Kidney capillary endothelial cell (primary cell): ENCODE measurements around the gene PPP2R5B.
A peak's percentile ranks its signal among the peaks of the same experiment; 100 is the strongest.

Source experiments
- DNase-seq: peaks from one replicate; pipeline ENCODE4 v3.0.0-alpha.2; 2018; ENCODE audit warnings: low spot score

Gene PPP2R5B

DNA sequence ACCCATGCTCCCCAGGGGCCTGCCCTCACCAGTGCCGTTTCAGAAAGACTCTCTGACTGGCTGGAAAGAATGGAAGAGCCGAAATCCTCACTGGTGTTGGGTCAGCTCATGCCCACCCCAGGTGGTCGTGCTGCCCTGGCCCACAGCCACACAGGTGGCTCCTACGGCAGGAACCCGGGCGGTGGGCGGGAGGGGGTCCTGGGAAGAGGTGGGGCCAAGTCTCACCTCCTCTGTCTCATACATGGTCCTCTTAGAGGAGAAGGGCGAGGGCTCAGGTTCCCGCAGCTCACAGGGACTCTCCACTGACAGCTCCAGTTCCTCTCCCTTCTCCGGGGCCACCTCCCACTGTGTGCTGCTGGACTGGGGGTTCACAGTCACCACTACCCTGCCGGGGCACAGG lies 15.7 kb upstream of the PPP2R5B start:
- DNase-seq = no peak

- no peak for DNase-seq
These were observed 14.7 kb upstream of the PPP2R5B start for GRCh38 chr11:64909653-64910343.

GRCh38 chr11:64910451-64911093 lies 13.9 kb upstream of the PPP2R5B start:
- DNase-seq = no peak

- DNase-seq = no peak
These were observed 13.3 kb upstream of the PPP2R5B start for GRCh38 chr11:64911142-64911541.

DNA sequence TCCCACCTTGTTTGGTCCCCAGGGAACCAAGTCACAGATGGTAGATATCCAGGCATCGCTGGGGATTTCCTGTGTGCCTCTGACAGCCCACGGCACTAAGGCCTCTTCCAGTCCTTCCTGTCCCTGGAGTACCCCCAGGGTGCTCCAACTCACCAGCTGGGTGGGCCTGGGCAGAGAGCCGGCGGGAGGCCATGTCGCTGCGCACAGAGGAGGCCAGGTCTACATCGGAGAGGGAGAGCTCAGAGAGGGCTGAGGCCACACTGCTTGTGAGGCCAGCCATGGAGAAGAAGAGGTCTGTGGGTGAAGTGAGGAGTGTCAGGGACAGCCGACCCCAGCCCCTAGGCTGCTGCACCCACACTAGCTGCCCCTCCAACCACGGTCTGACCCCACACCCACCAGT lies 12.8 kb upstream of the PPP2R5B start:
- DNase-seq = no peak

DNA sequence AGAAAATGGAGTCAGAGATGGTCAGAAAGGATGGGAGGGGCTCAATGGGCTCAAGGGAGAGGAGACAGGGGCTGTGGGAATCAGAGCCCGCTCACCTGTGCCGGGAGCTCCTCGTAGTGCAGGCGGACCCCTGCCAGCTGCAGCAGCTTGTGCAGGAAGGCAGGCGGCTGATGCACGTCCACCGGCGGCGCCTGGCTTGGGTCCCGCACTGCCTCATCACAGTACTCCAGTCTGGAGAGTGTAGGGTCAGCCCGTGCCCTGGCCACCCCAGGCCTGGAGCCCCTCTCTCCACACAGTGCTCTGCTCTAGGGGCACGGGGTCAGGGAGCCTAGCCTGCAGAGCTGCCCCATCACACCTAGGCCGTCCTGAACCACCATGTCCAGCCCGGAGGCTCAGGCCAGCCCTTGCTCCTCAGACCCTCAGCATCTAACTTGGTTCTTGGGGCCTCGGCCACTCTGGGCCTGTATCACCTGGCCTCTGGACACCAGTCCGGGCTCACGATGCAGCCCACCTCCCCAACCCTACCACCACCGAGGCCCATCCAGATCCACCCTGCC lies 11.2 kb upstream of the PPP2R5B start:
- DNase-seq = no peak

- no peak for DNase-seq
These were observed 10.4 kb upstream of the PPP2R5B start for GRCh38 chr11:64914123-64914522.

- no peak for DNase-seq
These were observed 9.1 kb upstream of the PPP2R5B start for GRCh38 chr11:64915376-64915887.

GRCh38 chr11:64916040-64916774 lies 8.3 kb upstream of the PPP2R5B start:
- peak; percentile 12 for DNase-seq

DNA sequence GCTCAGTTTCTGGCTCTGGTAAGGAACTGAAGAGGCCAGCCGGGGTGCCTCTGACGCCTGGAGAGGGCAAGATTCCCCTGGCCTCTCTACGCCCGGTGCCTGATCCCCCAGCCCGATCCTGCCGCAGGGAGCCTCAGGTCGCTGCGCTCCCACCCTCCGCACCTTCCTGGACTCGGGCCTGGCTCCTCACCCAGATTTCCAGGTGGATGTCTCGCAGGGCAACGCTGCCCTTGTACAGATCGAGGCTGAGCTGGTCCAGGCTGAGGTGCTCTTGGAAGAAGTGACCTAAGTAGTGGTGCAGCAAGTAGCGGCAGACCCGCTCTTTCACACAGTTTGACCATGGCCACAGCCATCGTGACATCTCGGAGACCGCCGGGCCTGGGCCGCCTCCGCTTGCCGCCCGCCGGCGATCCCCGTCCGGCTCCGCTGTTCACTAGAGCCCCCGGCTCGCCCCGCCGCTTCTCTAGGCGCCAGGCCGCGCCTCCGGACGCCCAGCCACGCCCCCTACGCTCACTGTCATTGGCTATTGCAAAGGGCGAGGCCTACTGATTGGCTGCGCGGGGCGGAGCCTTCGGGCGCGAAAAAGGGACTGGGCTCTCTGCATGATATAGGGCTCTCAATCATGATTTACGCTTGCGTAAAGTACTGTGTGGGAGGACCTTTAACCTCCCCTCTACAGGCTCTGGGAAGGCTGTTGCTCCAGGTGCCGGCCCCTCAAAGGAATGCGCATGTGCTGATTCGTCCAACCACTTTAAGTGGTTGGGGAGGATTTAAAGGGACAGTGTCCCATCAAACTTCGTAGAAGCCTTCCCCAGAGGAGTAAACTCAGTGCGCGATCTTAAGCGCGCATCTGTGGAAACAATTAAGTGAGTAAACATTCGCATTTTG lies 7.5 kb upstream of the PPP2R5B start, which contains the start of gene ATG2A:
ATG2A (minus strand) TSS at position 435 of the 888 bp plus-strand sequence; CDS start at position 361, 74 bp downstream.
- peak; percentile 100 for DNase-seq

GRCh38 chr11:64917663-64917995 lies 6.9 kb upstream of the PPP2R5B start:
- no peak for DNase-seq

DNA sequence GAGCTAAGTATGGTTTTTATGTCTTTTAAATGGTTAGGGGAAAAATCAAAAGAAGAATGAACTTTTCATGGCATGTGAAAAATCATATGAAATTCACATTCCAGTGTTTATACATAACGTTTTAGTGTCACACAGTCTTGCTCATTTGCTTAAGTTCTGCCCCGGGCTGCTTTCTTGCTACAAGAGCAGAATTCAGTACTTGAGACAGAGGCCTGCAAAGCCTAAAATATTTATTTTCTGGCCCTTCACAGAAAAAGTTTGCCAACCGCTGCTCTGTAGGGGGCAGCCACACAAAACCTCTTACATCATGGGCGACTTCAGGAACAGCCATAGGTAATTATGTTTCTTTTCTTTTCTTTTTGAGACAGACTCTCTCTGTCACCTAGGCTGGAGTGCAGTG lies 6.5 kb upstream of the PPP2R5B start:
- peak; percentile 22 for DNase-seq

DNA sequence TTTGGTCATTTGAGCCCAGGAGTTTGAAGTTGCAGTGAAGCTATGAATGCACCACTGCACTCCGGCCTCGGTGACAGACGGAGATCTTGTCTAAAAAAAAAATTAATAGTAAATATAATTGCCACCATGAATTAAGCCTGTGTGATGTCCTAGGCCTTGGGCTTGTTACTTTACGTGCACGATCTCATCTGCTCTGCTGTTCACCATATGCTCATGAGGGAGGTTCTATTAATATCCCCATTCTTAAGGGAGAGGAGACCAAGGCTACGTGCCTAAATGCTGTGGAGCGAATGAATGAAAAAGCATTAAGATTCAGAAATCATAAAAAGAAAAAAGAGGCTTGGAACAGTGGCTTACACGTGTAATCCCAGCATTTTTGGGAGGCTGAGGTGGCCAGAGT lies 4.9 kb upstream of the PPP2R5B start:
- DNase-seq = no peak

DNA sequence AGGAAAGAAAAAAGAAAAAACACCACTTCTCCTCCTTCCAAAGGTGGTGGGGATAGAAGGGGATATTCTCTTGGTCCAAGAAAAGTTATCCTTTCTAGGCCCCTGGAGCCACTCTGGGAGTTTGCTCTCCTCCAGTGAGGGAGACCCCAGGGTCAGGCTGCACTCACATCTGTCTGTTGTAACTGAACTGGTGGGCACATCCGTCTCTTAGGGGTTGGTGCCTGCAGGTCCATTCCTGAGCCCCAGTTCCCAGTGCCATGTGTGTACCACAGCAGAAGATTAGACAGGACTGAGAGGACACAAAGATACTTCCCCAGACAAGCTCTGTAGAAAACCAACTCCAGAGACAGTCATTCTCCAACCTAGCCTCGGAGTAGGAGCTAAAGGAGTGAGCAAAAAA lies 4.4 kb upstream of the PPP2R5B start:
- no peak for DNase-seq

DNA sequence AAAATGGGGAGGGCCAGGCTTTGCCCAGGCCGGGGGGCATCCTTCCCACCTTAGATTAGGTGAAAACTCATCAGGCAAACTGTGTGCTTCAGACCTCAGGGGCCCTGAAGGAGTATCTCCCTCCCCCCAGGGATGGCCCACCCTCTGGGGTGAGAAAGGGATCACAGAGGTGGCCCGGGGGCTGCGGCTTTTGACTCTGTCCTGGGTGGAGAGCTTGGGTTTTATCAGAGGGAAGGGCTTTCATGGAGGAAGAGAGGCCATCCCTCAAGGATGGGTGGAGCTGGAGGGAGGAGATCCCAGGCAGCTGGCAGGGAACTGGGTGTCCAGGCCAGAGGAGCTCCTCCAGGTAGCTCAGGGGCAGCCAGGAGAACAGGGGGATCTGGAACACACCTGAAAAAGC lies 3.1 kb upstream of the PPP2R5B start:
- DNase-seq = no peak

- no peak for DNase-seq
These were observed 1.3 kb upstream of the PPP2R5B start for GRCh38 chr11:64923151-64923661.

DNA sequence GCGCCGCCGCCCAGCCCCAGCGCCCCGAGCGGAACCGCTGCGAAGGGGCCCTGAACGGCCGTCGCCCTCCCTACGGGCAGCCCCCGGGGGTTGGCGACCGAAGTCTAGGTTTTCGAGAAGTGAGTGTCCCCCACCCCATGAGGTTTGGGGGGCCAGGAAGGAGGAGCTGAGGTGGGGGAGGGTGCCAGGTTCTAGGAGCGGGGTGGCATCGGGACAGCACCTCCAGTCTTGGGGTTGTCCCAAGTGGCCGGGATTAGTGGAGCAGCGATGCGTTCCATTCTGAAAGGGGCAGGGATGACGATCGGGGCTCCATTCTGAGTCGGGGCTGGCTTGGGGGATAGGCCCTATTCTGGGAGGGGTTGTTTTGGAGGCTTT lies 408 bp downstream of the PPP2R5B start:
- DNase-seq = peak; percentile 7

DNA sequence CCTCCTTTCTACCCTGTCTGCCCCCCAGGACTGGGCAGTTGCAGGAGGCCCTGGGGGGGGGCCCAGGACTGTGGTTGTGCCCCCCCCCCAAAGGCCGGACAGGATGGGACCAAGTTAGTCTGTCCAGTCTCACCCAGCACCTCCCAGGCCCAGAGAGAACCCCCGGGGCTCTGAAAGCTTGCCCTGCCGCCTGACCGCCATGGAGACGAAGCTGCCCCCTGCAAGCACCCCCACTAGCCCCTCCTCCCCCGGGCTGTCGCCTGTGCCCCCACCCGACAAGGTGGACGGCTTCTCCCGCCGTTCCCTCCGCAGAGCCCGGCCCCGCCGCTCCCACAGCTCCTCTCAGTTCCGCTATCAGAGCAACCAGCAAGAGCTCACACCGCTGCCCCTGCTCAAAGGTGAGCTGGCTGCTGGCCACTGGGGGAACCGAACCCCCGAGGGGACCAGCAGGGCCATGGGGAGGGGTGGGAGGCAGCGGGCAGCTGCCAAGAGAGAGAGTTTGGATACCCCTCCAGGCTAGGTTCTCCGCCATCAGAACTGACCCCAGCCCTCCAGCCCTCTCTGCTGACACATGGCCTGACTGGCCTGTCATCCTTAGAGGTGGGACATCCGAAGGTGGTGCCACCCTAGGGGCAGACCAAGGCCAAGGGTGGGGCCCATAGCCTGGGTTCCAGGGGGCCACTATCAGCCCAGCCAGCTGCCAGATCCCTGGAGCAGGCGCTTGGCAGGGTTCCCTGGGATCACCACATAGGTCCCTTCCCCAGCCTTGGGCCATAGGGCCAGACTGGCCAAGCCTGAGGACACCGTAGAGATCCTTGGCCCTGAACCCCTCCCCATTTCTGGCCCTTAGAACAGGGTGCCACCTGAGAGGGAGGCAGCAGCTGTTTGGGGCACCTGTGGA lies 1.3 kb downstream of the PPP2R5B start:
- DNase-seq = no peak

- DNase-seq = no peak
These were observed 2.2 kb downstream of the PPP2R5B start for GRCh38 chr11:64926689-64927088.

- DNase-seq = no peak
These were observed 4.5 kb downstream of the PPP2R5B start for GRCh38 chr11:64928957-64929356.
